Right kidney (tissue), 1 donor: Measurements from ENCODE around the gene APBA1.
A peak's percentile ranks its signal among the peaks of the same experiment; 100 is the strongest.

ENCODE experiments used
- DNase-seq: peaks from one replicate; pipeline ENCODE4 v3.0.0-alpha.2; 2016

APBA1 gene

GRCh38 chr9:69472101-69472620 lies 200.0 kb downstream of the APBA1 start:
- no peak for DNase-seq

DNA sequence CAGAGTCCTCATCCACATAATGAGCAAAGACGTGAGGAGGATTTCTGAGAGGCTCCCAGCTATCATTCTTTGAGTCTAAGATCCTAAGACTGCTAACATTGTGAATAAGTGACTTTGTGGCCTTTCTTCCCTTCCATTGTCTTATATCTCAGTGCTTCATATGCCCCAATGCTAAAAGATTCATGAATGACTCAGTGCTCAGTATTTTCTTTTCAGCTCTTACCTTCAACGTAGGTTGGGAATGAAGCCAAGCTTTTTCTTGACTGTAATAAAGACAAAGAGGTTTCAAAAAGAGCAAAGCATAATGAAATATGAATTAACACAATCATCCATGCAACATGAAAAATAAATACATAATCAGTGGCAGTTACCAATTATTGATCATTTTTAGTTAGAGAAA lies 200.7 kb downstream of the APBA1 start:
- no peak for DNase-seq

DNA sequence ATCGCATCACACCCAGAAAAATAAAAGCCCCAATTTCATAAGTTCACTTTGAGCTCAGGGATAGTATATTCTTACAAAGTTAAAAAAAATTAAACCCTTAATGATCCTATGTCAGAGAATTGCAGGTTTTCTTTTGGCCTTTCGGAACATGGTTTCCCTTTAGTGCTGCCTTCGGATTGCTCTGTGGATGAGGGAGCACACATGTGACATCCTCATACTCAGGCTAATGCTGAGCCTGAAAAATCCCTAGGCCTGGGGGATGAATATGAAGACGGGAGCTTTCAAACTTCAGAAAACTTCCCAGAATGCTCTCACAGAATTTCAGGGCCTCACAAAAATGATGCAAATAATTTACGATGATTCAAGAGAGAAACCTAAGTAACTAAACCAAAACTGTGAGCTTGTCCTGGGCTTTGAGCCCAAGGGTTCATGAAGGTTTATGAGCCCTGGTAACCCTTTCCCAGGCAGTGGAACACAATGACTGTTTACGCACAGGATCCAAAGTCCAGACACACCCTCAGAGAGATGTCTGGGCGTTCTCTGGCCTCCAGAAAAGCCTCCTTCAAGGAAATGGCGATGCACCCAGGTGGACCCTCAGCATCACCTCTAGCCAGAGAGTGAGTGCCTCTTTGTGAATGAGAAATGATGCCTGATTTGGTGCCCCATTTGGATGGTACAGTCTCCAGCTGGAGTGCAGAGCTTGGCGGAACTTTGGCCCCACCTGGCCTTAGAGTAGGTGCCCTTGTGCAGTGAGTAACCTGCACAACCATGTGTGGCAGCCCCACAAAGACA lies 201.8 kb downstream of the APBA1 start:
- DNase-seq = peak; percentile 6

- DNase-seq = no peak
Observed at GRCh38 chr9:69469136-69469535, 203.0 kb downstream of the APBA1 start.

- DNase-seq = no peak
Observed at GRCh38 chr9:69468380-69468779, 203.8 kb downstream of the APBA1 start.

- no peak for DNase-seq
Observed at GRCh38 chr9:69466151-69466550, 206.0 kb downstream of the APBA1 start.

DNA sequence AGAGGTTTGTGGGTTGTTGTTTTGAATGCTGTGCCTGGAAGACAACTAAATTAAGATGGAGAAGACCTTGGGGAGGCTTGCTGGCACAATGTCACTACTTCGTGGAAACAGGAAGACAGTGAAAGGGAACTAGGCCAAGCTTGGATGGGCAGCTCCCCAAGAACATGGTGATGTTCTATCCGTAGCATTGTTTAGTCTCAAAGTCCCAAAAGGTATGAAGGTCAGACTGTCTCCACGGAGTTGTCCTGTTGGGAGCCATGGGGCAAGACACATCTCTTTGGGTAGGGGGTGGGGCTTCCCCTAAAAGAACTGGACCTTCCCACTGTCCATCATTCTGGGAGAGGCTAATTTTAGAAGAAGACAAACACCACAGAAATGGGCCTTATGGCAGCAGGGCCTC lies 206.7 kb downstream of the APBA1 start:
- DNase-seq = no peak

DNA sequence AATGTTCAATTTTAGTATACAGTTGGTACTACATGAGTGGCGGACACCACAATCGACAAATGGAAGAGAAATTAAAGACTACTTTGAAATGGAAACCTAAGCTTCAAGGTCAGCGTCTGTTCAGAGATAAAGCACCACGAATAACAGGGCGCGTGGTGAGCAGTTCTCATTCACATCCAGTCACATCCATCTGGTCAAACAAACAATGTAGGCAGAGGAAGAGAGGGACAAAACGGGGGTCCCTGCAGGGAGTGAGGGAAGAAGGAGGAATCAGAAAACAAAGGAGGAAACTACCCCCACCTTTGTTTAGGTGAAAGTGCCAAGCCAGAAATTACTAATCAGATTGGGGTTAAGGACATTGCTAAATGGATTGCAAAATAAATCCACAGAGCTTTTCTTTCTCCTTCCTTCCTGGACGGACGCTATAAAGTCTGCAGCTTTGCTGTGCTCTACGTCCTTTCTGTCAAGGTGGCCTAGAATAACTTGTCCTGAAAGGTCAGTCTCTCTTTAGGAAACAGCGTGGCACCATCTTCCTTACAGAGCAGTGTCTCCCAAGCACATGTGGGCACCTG lies 208.6 kb downstream of the APBA1 start:
- DNase-seq = no peak

- DNase-seq = no peak
Observed at GRCh38 chr9:69462394-69462793, 209.8 kb downstream of the APBA1 start.

DNA sequence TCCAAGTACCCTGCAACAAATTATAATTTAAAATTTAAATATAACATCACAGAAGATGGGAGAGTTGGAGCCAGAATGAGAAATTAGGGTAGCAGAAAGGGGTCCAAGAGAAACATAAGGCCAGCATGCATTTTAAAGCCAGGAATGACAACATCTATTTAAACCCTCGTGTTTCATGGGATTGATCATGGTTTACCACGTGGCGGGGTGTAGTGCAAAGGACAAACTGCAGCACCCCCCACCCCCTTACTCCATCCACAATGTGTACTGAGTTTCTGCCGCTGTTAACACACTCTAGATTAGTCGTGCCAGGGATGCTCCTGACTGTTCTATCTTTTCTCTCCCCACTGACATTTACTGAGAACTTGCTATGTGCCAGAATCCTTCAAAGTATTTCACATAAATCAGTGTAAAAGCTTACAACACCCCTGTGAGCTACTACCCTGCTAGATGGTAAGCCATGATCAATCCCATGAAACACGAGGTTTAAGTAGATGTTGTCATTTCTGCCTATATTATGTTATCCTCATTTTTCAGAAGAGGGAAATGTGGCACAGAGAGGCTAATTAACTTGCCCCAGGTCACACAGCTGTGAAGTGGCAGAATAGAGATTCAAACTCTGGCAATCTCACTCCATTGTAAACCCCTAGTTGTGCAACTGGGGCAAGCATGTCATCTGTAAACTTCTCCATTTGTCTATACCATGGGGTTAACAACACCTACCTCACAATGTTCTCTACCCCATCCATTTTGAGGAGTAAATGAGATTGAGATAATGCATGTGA lies 210.9 kb downstream of the APBA1 start:
- DNase-seq = no peak

- no peak for DNase-seq
Observed at GRCh38 chr9:69460012-69460411, 212.2 kb downstream of the APBA1 start.

- no peak for DNase-seq
Observed at GRCh38 chr9:69458176-69458575, 214.0 kb downstream of the APBA1 start.

DNA sequence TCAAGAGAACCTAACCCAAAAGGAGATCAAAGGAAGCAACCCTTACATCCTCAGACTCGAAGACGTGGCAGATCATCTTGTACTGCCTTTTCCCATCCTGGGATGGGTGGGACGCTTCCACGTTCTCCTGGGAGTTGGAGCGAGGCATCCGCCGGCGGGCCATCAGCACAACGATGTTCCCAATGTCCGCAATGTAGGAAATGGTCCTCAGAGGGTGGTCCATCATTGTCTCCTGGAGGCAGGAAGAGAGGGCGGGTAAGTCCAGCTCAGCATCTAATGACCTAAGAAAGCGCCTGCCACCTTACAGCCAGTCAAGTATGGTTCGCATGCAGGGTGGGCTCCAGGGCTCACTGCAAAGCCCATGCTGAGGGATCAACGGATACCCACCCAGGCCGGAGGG lies 216.0 kb downstream of the APBA1 start:
- no peak for DNase-seq

- DNase-seq = no peak
Observed at GRCh38 chr9:69455311-69455710, 216.9 kb downstream of the APBA1 start.

DNA sequence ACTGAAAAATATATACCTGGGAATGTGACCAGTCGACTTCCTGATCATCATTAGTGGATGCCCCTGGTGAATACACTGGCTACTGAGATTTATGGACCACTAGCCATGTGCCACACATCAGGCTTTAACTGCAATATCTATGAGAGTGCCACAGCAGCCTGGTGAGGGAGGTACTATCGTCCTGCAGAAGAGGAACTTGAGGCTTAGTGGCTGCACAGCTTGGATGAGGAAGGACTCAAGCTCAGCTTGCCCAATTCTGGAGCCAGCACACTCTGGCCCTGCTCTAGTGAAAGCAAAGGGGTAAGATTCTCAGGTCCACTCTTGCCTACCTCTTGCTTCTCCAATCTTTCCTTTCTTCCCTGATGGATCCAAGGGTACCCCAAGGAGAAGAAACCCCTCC lies 217.8 kb downstream of the APBA1 start:
- DNase-seq = no peak

DNA sequence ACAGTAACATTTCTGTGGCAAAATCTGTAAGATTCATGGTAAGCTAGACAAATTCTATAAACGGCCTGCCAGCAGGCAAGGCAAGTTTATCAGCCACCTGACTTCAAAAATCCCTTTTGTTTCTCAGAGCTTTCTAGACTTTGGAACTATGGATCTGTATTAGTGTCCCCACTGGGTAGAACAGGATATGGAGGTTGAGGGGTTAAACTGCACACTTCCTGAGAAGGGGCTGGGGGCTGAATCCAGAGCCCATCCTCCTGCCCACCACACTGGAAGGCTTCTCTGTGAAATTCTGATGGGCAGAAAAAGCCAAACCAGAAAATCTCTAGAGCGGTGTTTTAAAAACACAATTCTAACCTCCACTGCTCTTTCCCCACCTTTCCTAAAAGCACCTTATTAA lies 218.4 kb downstream of the APBA1 start:
- DNase-seq = no peak

- DNase-seq = no peak
Observed at GRCh38 chr9:69452110-69452782, 219.9 kb downstream of the APBA1 start.

DNA sequence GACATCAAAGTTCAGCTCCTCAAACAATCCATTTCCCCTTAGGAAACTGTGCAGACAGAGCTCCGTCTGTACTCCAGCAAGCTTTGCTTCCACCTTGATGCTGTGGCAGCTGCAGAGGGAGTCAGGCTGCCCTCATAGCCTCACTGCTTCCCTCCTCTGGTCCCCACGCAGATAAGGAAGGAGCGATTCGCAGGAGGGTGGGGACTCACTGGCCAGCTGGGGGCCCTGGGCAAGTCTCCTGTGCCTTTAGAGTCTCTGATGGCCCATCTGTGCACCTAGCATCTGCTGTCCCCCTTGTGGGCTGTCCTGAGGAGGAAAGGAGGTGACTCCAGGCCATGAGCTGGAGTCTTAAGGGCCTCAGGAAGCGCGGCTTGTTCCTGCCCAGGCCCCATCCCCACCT lies 225.7 kb downstream of the APBA1 start:
- no peak for DNase-seq

DNA sequence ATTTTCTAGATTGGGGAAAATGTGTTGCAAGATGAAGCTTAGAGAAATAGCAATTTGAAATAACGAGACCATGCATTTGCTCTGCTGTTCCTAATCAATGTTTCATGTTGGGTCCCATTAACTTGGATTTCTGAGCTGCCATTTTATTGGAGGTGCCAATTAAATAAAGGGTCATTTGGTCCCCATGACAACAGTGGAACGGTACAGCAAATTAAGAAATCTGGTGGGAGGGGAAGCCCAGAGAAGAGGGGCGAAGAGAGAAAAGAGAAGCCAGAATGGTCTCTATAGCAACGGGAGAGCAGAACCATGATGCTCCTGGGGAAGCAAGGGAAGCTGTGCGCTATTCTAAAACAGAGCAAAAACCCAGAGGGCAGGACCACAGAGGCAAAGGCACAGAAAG lies 226.9 kb downstream of the APBA1 start:
- no peak for DNase-seq

DNA sequence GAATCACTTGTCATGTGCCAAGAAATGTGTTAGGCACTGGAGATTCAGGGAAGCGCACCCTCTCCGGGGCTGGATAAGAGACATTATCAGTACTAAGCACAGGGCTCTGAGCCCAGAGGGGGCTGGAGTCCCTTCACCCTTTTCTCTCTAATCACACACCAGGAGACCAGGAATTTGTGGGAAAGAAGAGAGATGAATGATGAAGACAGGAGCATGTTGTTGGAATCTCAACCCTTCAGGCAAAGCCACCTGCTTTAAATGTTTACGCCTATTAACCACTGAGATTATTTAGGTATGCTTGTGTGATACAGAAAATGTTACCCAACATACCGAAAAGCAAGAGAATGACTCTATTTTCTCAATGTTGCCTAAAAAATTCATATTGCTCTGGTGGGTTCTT lies 227.4 kb downstream of the APBA1 start:
- no peak for DNase-seq

- no peak for DNase-seq
Observed at GRCh38 chr9:69444021-69444420, 228.2 kb downstream of the APBA1 start.

- DNase-seq = no peak
Observed at GRCh38 chr9:69443178-69443577, 229.0 kb downstream of the APBA1 start.

DNA sequence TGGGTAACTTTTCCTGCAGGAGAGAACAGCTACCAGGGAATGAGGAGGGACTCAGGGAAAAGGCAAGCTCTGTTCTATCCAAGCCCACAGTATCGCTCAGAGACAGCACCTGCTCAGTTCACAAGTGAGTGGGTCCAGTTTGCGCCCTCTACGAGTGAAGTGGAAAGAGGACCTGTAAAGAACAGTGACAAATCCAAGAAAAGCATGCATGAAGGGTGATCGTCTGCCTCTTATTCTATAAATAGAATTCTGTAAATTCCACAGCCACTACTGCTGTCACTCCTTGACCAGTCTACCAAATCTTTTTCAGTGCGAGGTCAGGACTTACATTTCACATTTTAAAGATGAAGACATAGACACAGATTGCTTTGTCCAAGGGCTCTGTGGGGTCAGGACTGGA lies 229.7 kb downstream of the APBA1 start:
- DNase-seq = no peak
